Measurements from ENCODE around the gene ZBTB18. TPM values are rescaled to one million over a fixed set of nuclear protein-coding genes. Genes with fewer than 3 reads are reported as not detected.

ZBTB18 gene
- polyA plus RNA-seq, 1 donor from 2014 or later, result 30.6 TPM

DNA sequence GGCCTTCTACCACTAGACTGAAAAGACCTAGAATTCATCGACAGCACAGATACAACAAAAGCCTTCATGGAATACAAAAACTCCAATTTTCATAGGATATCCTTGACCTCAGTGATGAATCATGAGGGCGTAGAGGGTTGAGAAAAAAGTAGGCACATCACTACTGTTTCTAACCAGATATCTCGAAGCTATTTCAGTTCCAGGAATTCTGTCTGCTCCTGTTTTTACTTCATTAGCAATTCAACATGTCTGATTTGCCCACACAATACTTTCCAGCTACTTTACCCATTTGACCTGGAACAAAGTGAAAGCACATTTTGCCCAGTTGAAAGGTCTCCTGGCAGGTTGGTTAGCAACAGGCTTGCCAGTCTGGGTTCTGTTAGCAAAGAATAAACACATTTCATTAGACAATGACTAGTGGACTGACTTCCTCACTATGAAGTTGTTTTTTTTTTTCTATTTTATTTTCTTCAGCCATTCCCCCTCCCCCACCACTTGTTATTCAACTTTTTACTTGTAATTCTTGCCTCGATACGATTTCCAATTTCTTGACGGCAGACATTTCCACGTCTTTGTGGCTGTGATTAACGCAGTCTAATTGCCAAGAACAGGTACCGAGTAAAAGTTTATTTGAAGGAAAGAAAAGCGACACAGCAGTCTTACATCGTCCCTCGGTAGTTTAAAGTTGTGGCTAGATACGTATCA lies 4.0 kb upstream of the ZBTB18 start:
- Histone ChIP-seq H3K27ac (ENCODE audit: low read length) (peak overlapping the region; percentile 73), H2AFZ (ENCODE audit: low read depth, low read length) (no peak overlapping the region), H3K36me3 (ENCODE audit: insufficient read depth, low read length) (no peaks in the 10 kb centered on the region), H3K9me3 (ENCODE audit: low read length) (no peaks in the 10 kb centered on the region), H4K20me1 (ENCODE audit: insufficient read depth) (no peaks in the 10 kb centered on the region), H3K79me2 (replicated peaks; ENCODE audit: insufficient read depth, low read length) (peaks cover 21% of the 10 kb centered on the region), H3K9me2 (ENCODE audit: insufficient read depth, low read length) (no peaks in the 10 kb centered on the region), H3K27me3 (ENCODE audit: insufficient read depth, low read depth, low read length) (no peaks in the 10 kb centered on the region), H3K9ac (ENCODE audit: low read length) (peak overlapping the region; percentile 74), H3F3A (ENCODE audit: insufficient read depth, low read length, poor library complexity, severe bottlenecking) (peaks cover 12% of the 10 kb centered on the region), H3K4me2 (ENCODE audit: low read length) (peak overlapping the region; percentile 64), H3K4me3 (ENCODE audit: low read length) (peak overlapping the region; percentile 96)
- TF ChIP-seq, protein P1, sequence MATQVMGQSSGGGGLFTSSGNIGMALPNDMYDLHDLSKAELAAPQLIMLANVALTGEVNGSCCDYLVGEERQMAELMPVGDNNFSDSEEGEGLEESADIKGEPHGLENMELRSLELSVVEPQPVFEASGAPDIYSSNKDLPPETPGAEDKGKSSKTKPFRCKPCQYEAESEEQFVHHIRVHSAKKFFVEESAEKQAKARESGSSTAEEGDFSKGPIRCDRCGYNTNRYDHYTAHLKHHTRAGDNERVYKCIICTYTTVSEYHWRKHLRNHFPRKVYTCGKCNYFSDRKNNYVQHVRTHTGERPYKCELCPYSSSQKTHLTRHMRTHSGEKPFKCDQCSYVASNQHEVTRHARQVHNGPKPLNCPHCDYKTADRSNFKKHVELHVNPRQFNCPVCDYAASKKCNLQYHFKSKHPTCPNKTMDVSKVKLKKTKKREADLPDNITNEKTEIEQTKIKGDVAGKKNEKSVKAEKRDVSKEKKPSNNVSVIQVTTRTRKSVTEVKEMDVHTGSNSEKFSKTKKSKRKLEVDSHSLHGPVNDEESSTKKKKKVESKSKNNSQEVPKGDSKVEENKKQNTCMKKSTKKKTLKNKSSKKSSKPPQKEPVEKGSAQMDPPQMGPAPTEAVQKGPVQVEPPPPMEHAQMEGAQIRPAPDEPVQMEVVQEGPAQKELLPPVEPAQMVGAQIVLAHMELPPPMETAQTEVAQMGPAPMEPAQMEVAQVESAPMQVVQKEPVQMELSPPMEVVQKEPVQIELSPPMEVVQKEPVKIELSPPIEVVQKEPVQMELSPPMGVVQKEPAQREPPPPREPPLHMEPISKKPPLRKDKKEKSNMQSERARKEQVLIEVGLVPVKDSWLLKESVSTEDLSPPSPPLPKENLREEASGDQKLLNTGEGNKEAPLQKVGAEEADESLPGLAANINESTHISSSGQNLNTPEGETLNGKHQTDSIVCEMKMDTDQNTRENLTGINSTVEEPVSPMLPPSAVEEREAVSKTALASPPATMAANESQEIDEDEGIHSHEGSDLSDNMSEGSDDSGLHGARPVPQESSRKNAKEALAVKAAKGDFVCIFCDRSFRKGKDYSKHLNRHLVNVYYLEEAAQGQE (IDR thresholded peaks at IDR 0.05; ENCODE audit: borderline replicate concordance), result no peak
- TF ChIP-seq MXI1 (conservative IDR thresholded peaks at IDR 0.05; ENCODE audit: poor library complexity, severe bottlenecking) (no peak), EZH2 (IDR thresholded peaks at IDR 0.05; ENCODE audit: borderline replicate concordance, insufficient read depth, low read length, poor library complexity, severe bottlenecking) (no peak), POLR2AphosphoS5 (IDR thresholded peaks at IDR 0.05) (no peak), SMC3 (conservative IDR thresholded peaks at IDR 0.05; ENCODE audit: poor library complexity) (no peak)
- TF ChIP-seq, protein P2, sequence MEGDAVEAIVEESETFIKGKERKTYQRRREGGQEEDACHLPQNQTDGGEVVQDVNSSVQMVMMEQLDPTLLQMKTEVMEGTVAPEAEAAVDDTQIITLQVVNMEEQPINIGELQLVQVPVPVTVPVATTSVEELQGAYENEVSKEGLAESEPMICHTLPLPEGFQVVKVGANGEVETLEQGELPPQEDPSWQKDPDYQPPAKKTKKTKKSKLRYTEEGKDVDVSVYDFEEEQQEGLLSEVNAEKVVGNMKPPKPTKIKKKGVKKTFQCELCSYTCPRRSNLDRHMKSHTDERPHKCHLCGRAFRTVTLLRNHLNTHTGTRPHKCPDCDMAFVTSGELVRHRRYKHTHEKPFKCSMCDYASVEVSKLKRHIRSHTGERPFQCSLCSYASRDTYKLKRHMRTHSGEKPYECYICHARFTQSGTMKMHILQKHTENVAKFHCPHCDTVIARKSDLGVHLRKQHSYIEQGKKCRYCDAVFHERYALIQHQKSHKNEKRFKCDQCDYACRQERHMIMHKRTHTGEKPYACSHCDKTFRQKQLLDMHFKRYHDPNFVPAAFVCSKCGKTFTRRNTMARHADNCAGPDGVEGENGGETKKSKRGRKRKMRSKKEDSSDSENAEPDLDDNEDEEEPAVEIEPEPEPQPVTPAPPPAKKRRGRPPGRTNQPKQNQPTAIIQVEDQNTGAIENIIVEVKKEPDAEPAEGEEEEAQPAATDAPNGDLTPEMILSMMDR (IDR thresholded peaks at IDR 0.05; ENCODE audit: poor library complexity, severe bottlenecking), result no peak

DNA sequence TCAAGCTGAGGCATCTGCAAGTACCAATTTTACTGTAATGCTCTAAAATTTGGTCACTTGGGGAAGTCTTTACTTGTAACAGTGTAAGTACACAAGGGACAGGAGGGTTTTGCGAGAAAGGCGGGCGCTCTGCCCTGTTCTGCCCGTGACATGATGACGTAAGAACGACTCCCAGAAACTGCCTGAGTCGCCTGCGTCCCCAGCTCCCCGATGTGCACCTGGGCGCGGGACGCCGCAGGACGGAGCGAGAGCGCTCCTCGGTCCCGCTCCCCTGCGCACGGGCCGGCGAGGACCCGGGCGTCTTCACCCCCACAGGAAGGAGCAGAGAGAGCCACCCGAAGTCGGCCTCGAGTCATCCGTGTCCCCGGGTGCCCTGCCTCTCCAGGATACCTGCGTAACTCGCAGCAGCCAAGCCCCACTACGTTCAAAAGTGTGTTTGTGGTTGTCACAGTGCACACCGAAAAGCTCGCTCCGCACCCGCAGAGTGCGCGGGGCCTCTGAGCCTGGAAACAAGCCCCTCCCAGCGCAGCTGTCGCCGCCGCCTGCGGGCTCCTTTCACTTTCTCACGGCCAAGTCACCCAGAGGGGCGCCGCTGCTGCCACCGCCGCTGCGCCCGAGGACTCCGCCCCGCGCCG lies 3.3 kb upstream of the ZBTB18 start:
- TF ChIP-seq EZH2 (IDR thresholded peaks at IDR 0.05; ENCODE audit: borderline replicate concordance, insufficient read depth, low read length, poor library complexity, severe bottlenecking) (no peak), POLR2AphosphoS5 (IDR thresholded peaks at IDR 0.05) (peak; percentile 73), RAD21 (conservative IDR thresholded peaks at IDR 0.05) (peak; percentile 60), SMC3 (conservative IDR thresholded peaks at IDR 0.05; ENCODE audit: poor library complexity) (peak; percentile 61), EP300 (conservative IDR thresholded peaks at IDR 0.05; ENCODE audit: poor library complexity, severe bottlenecking) (peak; percentile 26), MXI1 (conservative IDR thresholded peaks at IDR 0.05; ENCODE audit: poor library complexity, severe bottlenecking) (peak; percentile 65), TAF1 (IDR thresholded peaks at IDR 0.05; ENCODE audit: low read depth) (peak; percentile 42)
- TF ChIP-seq, protein P1 (IDR thresholded peaks at IDR 0.05; ENCODE audit: borderline replicate concordance), result peak; percentile 78
- TF ChIP-seq, protein P2 (IDR thresholded peaks at IDR 0.05; ENCODE audit: poor library complexity, severe bottlenecking), result no peak
- peaks cover 12% of the 10 kb centered on the region for H3F3A ChIP-seq (ENCODE audit: insufficient read depth, low read length, poor library complexity, severe bottlenecking)
- peak overlapping the region; percentile 96 for H3K4me3 ChIP-seq (ENCODE audit: low read length)
- H3K79me2 ChIP-seq (replicated peaks; ENCODE audit: insufficient read depth, low read length), result peaks cover 28% of the 10 kb centered on the region
- H3K9ac ChIP-seq (ENCODE audit: low read length), result peak overlapping the region; percentile 74
- peak overlapping the region; percentile 64 for H3K4me2 ChIP-seq (ENCODE audit: low read length)
- H4K20me1 ChIP-seq (ENCODE audit: insufficient read depth), result no peaks in the 10 kb centered on the region
- no peaks in the 10 kb centered on the region for H3K9me2 ChIP-seq (ENCODE audit: insufficient read depth, low read length)
- H2AFZ ChIP-seq (ENCODE audit: low read depth, low read length), result peak overlapping the region; percentile 47
- no peaks in the 10 kb centered on the region for H3K27me3 ChIP-seq (ENCODE audit: insufficient read depth, low read depth, low read length)
- no peaks in the 10 kb centered on the region for H3K9me3 ChIP-seq (ENCODE audit: low read length)
- H3K36me3 ChIP-seq (ENCODE audit: insufficient read depth, low read length), result no peaks in the 10 kb centered on the region
- H3K27ac ChIP-seq (ENCODE audit: low read length), result peak overlapping the region; percentile 73
